Stimulated activated CD8-positive, alpha-beta memory T cell treated with anti-CD3 and anti-CD28 coated beads, Interleukin-15, amount 100 ng/mL, for 24 hours (primary cell): ENCODE data around the gene ALDH3A2.
A peak's percentile ranks its signal among the peaks of the same experiment; 100 is the strongest.

Experiments used
- DNase-seq: peaks from one replicate; pipeline ENCODE4 v3.0.0-alpha.2; 2020; ENCODE audit warnings: low read depth

The ALDH3A2 gene

DNA sequence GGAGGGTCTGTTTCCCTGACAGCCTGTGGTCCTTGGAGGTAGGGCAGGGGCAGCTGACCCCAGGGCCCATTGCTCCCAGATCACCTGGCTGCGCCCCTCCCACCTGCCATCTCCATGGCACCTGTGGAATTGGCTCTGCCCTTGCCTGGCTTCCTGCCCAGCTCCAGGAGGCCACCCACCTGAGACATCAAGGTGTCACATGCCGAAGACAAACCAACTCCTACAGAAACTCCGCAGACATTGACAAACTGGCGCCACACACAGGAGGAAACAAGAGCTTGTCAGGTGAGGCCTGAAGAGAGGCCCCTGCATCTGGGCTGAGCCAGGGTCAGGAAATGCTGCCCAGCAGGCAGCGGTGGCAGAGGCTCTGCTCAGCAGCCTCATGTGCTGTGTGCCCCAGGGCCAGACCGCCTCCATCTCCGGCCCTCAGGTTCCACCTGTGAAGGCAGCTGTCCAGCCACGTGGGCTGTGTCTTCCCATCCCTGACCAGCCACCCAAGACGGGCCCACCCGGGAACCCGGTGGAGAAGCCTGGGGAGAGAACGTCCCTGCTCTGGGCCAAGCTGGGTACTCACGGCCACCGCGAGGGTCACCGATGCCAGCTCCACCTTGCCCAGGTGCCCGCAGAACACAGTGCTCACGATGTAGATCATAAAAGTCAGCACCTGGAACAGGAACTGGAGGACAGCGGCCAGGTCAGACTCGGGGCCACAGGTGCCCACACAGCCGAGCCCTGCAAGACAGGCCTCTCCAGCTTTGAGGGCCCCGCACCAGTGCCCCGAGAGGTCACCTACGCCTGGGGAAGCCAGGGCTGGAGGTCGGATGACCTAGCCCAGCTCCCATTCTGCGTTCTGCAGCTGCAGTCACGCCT is 66.2 kb downstream of the ALDH3A2 start:
- DNase-seq = no peak

DNA sequence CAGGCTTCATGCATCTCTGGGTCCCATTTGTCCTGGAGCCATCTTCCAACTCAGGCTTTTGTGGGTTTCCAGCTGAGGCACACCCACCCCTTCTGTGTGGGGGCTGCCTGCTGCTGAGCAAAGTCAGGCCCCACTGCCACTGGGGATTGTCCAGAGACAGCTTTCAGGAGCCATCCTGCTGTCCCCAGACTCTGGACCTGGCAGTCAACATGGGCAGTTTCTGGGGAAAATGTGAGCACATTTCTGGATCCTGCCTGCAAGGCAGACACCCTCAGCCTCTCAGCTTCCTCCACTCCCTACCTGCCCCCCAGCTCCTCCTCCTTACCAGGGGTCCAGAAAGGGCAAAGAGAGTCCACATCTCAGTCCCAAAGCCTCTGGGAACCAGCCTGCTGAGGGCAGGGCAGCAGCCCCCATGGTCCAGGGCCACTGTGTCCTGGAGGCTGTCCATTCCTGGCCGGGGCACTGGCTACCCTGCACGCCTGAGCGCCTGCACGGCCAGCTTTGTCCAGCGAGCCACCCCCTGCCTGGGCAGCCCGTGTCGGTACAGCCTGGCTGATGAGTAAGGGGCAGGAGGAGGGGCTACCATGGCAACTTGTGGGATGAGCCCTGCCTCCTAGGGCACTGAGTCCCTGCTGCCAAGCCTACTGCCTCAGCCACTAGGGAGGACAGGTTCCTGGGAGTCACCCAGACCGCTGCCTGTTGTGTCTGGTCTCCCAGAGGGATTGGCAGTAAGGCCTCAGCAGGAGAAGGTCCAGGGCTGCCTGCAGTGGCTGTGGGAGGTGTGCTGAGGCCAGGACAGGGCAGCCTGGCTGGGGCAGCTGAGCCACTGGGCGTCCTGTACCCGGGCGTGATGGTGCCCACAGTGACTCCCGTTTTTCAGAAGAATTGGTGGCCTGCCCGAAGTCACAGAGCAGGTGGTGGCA is 67.8 kb downstream of the ALDH3A2 start, which contains the start of gene SLC47A2:
Gene SLC47A2, minus strand, starts transcription at position 477 of the 923 bp plus-strand sequence. Its CDS starts 29 bp downstream, at position 448.
- DNase-seq = no peak

DNA sequence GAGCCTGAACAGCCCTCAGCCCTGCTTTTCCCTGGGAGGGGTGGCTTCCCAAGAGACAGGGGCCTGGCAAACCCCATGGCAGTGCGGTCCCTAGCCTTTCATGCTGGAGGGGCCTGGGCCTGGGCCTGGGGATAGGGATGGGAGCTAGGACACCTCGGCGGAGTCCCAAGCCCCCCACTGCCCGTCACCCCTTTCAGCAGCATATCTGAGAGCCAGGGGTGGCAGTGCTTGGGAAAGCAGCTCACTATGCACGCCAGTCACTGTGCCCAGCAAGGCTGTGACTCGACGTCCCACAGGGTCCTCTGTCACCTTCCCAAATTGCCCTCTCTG is 68.4 kb downstream of the ALDH3A2 start:
- no peak for DNase-seq

DNA sequence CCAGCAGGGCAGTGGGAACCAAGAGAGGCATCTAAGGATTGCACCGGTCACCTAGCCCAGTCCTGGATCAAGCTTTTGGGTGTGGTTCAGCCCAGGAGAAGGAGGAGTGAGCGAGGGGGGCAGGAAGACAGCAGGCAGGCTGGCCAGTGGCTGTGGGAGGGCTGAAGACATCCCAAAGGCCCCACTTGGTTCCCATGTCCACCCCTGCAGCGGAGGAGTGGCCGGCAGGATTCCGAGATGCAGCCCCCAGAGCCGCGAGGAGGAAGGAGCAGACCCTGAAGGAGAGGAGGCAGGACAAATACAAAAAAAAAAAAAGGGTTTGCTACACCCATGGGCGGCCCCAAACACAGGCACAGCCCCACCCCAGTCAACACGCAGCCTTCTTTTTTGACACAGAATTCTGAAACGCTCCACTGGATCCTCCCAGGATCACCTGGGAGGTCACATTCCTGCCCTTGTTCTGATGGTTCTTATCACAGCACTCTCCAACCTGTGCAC is 68.9 kb downstream of the ALDH3A2 start:
- DNase-seq = no peak

DNA sequence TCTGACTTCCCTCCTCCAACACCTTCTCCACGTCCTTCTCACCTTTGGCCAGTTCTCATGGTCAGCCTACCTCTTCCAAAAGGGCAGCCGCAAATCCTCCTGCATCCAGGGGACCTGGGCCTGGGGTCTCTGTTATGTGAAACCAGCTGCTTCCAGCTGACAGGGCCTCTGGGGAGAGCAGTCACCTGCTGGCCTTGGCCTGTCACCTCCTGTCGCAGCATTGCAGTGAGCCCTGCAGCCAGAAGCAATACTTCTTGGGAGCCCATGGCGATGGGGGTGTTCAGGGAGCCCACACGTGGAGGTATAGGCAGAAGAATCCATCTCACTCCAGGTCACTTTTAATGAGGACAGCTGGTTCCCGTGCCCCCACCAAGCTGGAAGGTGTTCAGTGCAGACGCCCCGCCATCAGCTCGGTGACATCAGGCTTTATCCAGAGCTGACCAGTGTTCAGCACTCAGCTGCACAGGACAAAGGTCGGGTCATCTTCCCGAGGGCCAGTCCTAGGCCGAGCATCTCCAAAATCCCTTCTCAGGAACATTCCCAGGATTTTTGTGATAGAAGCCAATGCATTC is 69.6 kb downstream of the ALDH3A2 start:
- DNase-seq = no peak

DNA sequence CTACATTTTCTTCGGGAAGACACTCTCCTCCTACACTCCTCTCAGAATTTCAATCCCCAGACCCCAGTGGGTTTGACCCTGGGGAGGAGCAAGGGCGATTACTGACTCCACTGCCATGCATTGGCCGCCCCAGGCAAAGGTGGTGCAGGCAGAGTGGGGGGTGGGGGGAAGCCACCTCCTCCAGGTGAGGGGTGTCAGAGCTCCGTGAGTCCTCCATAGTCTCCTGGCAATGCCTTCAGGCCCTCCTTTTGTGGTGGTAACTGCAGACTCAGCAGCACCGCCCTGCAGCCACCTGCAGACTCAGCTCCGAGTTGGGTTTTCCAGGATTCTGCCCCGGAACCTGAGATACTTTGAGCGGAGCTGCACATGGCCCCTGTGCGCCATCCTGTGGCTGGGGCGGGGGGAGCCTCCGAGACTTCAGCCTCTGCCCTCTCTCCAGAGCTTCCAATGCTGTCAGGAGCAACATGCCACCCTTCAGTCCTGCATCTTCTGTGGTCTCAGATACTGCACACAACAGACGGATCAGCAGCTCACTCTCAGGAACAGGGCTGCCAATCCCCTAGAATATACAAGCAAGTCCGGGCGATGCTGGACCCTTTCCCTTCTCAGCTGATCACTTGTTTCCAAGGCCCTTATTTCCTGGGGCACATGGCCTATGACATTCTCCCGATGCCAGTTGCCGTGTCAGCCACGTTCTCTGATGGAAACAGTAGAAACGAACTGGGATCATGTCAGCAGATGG is 70.2 kb downstream of the ALDH3A2 start:
- DNase-seq = no peak

DNA sequence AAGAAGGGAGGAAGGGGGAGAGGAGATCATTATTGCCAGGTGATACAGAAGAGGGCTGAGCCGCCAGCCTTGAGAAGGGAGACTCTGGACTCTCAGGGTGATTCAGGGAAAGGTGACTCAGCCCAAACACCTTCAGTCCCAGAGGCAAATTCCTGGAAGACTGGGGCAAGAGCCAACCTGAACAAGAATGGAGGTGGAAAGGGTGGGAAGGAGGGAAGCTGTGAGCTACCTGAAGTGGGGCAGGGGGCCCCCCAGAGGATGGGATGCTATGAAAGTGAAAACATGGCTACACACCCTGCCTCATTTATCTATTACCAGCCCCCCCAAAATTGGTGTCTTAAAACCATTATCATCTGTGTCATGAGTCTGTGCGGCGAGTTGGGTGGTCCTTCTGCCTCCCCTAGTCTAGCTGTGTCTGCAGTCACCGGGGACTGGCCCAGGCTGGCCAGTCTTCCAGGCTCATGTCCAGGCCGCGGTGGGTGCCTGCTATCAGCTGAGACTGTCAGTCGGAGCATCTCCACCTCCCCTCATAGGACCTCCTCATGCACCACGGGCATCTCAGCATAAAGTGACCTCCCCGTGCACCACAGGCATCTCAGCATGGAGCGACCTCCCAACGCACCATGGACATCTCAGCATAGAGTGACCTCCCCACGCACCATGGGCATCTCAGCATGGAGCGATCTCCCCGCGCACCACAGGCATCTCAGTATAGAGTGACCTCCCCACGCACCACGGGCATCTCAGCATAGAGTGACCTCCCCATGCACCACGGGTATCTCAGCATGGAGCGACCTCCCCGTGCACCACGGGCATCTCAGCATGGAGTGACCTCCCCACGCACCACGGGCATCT is 71.0 kb downstream of the ALDH3A2 start:
- DNase-seq = no peak

DNA sequence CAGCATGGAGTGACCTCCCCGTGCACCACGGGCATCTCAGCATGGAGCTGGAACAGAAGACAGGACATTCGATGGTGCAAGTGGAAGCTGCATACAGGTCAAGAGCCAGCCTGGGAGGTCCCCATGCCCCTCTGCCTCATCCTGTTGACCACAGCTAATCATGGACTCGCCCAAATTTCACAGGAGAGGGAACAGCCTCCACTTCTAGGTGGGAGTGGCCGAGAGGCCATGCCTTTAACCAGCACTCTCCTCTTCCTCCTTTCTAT is 71.6 kb downstream of the ALDH3A2 start:
- no peak for DNase-seq

DNA sequence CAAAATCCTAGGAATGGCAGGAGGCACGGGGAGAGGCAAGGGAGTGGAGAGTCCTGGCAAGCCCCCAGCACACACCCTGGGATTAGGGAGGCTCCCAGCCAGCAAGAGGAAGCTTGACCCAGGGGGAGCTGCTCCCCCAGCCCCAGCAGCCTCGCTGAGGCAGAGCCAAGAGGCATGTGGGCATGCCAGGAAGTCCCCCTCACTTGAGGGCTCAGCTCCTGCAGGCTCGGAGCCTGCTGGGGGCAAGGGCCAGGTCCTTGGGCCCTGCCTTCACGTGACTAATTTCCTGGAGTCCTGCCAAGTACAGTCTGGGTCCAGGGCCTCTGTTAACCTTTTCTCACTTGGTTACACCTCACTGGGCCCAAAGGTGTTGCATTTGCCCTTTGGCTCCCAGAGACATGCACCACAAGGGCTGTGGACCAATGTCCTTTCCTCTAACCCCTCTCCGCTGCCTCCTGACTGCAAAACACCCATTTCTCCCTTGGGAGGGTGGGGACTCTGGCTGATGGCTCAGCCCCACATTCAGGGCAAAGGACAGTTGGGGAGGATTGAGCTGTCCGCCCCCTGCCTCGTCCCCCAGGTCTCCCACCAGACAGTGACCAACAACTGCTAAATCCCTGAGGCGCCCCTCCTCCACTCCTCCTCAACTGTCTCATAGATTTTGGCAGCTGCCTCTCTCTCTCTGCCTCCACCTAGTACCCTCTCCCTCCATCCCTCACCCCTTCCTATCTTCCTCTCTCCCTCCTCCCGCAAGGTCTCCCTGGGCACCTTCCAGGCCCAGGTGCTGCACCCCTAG is 72.3 kb downstream of the ALDH3A2 start:
- no peak for DNase-seq

DNA sequence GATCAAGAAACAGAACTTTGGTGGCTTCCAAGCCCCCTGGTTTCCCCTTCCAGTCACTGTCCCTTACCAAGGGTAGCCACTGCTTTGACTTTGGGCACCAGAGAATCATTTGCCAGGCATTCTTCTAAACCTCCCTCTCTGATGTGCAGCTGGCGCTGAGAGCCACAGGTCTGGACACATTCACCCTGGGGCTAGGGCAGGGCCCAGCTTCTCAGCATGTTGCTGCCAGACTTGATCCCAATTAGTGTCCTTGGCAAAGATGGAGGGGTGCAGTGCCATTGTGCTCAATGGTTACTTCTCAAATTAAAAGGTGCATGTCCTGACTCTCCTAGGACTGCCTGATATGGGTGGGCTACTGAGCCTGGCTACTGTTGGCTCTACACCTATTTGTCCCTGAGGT is 75.4 kb downstream of the ALDH3A2 start:
- DNase-seq = no peak

DNA sequence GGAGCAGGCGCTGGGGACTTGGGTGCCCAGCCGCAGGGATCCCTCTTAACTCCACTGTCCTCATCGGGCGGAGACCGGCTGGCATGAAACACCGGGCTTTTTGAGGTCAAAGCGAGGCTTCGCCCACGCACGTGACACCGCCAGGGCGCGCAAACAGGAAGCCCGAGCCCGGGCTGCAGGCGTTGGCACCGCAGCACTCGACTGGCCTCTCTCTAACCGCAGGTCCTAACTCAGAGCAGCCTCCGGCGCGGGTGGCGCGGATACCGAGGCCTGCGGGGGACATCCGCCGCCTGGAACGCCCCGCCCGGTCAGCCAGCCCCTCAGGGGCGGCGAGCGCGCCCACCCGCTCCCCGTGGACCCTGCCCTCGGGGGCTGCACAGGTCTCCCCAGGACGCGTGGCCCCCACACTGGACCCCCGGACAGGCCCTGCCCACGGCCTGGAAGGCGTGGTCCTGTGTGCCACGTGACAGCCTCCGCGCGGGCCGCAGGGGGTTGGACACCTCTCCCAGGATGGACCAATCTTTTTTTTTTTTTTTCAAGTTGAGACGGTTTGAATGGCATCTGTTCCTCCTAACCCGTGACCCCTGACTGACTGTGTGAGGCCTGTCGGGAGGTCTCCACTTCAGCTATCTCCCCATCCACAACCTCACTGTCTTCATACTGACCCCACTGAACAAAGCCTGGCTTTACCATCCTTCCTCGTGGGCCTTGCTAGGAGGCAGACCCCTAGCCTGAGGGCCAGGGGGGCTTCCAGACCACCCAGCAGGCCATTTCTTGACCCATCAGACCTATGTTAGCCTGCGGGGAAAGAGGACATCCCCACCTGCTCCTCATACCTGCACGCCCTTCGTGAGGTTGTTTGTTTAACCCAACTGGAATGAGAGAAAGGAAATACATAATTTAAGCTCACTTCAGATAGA is 76.2 kb downstream of the ALDH3A2 start:
- DNase-seq = peak; percentile 6

DNA sequence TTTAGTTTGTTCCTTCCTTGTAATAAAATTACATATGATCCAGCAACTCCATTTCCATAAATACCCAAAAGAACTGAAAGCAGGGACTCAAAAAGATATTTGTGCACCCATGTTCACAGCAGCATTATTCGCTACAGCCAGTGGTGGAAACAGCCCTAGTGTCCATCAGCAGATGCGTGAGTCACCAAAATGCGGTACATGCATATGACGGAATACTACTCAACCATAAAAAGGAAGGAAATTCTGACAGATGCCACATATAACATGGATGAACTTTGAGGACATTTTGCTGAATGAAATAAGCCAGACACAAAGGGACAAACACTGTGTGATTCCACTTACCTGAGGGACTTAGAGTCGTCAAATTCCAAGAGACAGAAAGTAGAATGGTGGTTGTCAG is 76.9 kb downstream of the ALDH3A2 start:
- DNase-seq = no peak

DNA sequence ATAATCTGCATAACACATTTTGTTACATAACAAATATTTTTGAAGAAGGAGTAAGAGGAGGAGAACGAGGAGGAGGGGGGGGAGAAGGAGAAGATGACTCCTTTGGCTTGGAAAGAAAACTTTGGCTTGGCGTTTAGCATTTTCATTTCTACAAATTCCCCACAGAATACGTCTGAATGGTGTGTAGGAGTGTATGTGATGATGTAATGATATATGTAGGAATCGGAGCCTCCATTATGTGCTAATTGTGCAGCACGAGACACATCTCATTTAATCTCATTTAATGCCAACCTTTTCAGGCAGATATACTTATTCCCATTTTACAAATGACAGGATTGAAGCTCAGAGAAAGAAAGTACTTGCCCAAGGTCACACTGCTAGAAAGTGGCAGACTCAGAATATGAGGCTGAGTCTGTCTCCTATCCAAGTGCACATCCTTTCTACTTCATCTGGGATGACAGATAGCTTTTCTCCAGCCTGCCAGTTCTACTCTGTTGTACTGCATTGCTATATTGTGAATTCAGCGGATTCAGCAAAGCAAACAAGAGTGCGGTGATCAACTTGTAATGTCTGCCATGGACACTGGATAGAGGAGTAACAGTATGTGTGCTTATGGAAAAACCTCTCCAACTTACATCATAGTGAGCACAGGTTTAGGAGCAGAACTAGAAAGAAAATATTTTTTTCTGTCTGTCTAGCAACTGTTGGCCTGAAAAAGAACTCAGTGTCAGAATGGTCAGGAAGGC is 78.3 kb downstream of the ALDH3A2 start:
- no peak for DNase-seq
